DMS114 treated with DMSO at 0.1 percent for 48 hours (cell line): Measurements from ENCODE around the gene NOL3.

Experiments used
- DNase-seq: peaks from one replicate; lab custom pipeline; 2025; ENCODE audit not compliant: unreplicated experiment; lab: John Stamatoyannopoulos, UW

The NOL3 gene

DNA sequence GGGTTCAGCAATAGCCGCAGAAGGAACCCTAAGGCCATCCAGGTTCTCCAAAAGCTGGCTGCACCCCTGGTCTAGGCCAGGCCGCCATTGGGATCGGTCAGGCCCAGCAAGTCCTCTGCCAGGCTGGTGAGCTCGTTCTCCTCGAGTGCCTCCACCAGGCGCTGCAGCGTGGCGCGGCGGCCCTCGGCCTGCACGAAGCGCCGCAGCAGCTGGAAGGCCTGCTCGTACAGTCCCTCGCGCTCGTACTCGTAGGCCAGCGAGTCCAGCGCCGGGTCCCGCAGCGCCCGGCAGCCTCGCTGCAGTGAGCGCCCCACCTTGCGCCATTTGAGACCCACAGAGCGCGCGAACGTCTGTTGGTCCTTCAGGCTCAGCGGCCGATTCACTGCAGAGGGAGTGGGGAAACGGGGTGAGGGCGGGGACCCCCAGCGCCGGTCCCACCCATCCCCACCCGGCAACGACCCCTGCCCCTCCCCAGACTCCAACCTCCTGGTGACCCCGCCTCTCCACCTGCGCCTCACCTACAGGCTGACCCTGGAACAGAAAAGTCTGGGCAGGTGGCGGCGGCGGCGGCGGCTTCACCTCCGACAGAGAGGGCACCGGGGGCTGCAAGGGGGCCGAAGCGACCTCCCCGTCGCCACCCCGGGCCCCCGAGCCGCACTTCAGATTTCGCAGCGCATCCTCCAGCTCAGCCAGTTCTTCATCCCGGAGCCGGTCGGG is 15.6 kb upstream of the NOL3 start:
- no peak for DNase-seq

DNA sequence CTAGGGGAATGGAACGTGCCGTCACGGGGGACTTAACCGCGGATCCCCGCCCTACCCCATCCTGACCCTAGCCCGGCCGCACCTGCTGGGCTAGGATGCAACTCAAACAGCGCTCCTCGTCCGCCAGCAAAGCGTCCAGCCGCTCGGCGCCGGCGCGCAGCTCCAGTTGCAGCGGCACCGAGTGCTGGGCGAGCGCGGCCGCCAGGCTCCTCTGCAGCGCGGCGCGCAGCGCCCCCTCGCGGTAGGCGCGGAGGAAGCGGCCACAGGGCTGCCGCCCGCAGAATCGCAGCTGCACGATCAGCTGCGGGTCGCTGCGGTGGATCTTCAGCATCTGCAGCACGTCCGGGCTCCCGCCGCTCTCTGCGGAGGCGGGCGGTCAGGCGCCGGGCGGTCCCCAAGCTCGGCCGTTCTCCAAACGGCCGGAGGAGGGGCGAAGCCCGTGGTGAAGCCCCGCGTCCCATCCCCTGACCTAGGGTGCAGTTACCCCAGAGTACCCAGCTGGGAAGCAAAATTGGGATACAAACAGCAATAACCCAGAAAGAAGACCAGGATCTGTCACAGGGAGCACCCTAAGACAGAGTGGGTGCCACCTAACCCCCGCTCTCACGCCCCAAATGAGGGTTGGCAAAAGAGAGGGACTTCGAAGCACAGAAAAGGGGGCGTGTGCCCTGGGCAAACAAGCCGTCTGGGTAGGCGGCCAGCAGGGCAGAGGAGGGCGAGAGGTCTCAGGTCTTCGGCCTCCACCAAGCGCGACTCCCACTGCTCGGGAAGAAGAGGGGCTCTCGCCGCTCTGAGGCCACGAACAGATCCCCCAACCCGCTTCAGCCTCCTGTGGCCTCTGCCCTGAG is 14.8 kb upstream of the NOL3 start:
- no peak for DNase-seq

DNA sequence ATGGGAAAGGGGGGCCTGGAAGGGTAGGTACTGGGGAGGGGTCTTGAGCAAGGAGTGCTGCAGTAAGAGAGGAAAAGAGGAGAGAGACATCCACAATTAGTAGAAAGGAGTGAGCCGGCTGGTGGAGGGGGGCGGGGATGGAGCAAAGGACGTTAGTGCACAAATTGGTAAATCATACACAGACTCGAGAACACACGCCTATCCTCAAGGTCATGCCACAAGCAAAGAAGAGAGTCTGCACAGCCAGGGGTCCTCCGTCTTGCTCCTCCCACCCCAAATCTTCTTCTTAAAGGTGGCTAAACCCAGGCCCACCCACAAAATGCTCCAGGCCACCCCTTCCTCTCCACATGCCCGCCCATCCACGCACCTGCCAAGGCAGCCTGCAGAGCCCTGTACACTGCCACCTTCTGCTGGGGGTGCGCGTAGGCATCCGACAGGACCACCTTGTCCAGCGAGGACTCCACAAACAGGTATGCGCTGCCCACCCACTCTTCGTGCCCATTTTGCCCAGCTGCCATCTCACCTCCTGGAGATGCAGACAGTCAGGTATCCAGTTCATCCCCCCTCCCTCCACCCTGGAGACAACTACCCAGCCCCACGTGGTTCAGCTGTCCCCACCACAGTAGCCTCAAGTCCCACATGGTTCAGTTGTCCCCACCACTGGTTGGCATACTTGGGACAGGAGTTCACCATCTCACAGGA is 14.0 kb upstream of the NOL3 start:
- DNase-seq = no peak

DNA sequence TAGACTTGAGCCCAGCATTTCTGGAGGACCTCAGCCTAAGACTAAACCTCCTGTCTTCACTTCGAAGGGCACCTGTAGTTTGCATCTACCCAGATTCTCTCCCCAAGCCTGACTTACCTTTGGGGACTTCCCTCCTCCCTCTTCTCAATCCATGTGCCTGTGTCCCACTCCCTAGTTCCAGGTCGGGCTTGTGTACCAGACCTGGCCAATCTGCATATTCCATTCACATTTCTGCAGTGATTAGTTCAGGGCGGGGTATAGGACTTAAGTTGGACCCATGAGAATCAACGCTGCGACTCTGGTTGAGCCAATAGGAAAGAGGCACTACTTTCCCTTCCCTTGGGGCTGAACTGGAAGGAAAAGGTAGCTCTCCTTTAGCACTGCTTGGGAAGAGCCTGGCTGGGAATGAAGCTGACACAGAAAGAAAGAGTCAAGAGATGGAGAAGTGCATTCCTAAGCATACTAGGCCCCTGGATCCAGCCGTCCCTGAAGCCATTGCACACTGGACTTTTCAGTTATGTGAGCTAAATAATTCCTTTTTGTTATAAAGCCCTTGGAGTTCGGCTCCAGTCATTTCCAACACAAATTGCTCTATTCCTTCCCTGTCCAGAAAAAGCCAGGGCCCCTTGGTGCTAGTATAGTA is 13.1 kb upstream of the NOL3 start:
- no peak for DNase-seq

DNA sequence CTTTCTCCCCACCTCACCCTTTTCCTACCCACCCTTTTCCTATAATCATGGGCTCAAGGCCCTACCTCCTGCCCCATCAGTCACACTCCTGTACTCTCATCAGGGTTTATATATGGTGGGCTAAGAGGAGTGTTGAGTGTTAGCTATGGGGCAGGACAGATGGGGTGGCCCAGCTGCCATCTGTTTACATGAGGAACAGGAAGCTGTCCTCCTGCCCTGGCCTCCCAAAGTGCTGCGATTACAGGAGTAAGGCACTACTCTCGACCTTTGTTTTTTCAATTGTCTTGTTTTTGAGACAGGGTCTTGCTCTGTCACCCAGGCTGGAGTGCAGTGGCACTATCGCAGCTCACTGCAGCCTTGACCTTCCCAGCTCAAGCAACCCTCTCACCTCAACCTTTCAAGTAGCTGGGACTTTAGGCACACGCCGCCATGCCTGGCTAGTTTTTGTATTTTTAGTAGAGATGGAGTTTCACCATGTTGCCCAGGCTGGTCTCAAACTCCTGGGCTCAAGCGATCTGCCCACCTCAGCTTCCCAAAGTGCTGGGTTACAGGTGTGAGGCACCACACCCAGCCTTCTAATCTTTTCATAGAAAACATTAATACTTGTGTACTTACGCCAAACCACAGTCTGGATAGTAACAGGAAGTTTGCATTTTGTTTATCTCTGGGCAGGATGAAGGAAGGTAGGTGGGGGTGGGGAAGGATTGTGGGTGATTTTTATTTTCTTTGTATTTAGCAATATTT is 12.3 kb upstream of the NOL3 start:
- DNase-seq = no peak

DNA sequence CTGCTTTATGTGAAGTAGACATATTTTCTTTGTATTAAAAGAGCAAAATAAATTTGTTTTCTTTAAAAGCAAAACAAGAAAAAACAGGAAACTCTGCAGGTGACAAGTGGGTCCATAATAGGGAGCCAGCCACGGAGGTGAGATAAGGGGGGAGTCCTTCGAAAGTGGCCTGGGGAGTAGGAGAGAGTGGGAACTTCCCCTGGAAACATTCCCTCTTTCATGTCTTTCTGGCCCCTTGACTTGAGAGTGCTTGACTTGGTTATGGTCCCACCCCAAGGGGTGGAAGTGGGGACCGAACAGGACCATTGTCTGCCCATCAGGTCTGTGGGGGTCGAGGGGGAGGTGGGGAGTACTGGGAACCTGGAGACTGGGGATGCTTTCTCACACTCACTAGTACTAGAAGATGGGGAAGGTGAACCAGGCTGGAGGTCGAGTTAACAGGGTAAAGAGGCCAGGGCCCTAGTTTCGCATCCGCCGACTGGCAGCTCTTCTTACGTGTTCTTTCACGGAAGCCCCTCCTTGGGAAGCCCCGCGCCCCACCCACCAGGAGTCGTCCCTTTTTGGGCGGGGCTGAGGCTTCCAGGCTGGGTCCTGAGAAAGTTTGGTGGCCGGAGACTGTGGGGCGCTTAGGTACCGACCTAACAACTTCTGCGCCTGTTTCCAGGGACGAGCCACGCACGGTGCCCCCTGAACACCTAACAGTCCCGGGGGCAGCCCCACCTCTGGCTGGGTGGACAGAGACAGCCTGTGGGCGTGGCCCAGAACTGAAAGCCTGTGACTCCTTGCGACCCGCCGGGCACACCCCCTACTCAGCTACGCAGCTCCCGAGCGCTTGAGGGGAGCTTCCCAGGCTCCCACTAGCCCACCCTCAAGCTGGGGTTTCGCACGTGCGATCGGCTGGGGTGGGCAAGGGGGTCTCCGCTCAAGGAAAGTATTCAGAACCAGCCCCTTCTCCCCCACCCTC is 11.4 kb upstream of the NOL3 start:
- peak; percentile 27 for DNase-seq

DNA sequence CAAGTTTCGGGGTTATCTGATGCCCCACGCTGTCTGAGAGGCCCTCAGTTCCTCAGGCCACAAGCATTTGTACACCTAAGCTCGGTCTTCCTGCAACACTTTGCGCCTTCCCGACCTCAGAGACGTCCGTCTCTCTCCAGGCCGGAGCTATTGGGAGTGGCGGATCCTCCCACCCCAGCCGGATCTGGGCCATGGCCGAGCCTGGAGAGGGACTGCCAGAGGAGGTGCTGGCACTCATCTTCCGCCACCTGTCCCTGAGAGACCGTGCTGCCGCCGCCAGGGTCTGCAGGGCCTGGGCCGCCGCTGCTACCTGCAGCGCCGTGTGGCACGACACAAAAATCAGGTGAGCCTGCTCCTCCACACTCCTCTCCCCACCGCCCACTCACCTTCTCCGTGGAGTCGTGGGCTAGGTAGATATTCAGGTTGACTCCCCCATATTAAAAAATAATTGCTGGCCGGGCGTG is 8.7 kb upstream of the NOL3 start:
- DNase-seq = no peak

DNA sequence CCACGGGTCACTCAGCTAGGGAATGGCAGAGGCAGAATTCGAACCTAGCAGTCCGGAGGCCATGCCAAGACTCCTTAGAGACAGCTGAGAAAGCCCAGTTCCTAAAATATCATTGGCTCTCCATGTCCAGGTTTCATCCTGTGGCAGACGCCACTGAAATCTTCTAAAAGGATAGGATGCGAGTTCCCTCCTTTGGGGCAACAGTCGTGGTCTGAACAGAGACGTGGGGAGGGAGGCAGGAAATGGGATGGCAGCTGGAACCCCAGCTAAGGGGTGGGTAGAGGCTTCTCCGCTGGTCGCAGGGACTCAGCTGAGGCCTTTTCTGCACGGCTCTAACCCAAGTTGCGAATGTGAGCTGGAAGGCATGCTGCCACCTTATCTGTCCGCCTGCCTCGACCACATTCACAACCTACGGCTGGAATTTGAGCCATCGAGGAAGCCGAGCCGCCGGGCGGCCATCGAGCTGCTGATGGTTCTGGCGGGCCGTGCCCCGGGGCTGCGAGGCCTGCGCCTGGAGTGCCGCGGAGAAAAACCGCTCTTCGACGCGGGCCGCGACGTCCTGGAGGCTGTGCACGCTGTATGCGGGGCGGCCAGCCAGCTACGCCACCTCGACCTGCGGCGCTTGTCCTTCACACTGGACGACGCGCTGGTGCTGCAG is 7.7 kb upstream of the NOL3 start:
- DNase-seq = peak; percentile 48

DNA sequence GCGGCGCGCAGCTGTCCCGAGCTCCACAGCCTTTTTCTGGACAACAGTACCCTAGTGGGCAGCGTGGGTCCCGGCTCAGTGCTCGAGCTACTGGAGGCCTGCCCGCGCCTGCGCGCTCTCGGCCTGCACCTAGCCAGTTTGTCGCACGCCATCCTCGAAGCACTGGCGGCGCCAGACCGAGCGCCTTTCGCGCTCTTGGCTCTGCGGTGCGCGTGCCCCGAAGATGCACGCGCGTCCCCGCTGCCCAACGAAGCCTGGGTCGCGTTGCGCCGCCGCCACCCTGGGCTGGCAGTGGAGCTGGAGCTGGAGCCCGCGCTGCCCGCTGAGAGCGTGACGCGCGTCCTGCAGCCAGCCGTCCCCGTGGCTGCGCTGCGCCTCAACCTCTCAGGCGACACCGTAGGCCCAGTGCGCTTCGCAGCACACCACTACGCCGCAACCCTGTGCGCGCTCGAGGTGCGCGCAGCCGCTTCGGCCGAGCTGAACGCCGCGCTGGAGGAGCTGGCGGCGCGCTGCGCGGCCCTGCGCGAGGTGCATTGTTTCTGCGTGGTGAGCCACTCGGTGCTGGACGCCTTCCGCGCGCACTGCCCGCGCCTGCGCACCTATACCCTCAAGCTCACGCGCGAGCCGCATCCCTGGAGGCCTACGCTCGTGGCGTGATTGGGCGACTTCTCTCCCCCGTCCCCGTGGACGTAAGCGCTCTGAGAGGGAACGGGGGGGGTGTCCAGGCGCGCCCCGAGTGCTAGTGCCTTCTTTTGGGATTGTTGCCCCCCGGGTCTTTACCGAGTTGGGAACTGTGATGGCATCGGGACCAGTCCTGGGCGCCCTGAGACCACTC is 7.0 kb upstream of the NOL3 start:
- no peak for DNase-seq

DNA sequence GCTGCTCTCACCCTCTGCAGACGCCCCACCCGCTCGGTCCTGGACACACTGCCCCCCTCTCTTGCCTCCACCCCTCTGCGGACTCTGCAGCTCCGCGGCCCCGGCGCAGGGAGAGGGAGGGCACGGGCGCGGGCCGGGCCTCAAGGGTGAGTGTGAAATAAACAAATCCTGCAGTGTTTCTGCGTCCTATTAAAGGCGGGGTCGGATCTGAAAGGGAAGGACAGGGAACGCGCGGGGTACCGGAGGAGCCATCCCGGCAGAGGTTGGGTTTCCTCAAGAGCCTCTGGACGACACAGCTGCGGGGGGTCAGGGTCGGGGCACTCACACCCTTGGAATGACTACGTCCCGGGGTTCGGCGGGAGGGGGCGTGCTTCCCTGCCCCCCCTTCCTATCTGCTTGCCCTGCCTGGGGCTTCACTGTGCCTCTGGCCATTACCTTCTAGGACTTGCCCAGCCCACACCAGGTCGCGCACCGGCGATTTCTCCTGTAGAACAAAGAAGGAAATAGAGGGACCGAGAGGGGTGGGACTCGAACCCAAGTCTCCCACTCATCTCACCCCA is 6.3 kb upstream of the NOL3 start:
- no peak for DNase-seq

DNA sequence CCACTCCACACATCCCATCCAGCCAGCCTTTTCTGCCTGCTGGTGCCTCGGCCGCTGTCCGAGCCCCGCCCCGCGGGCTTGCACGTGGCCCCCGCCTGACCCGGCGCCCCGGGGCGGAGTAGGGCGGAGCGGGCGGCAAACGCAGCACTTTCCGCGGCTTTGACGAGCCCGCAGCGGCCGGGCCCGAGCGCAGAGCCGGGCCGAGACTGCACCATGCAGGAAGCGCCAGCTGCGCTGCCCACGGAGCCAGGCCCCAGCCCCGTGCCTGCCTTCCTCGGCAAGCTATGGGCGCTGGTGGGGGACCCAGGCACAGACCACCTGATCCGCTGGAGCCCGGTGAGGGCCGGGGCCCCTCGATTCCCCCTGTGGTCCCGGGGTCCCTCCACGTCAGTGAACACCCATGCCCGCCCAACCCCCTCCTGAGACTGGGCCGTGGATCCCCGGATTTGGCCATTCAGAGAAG is 5.7 kb upstream of the NOL3 start, which contains the start of gene HSF4:
Gene HSF4 (plus strand): TSS at position 147 of the 463 bp plus-strand sequence. CDS start 67 bp downstream, at position 214.
- DNase-seq = no peak

DNA sequence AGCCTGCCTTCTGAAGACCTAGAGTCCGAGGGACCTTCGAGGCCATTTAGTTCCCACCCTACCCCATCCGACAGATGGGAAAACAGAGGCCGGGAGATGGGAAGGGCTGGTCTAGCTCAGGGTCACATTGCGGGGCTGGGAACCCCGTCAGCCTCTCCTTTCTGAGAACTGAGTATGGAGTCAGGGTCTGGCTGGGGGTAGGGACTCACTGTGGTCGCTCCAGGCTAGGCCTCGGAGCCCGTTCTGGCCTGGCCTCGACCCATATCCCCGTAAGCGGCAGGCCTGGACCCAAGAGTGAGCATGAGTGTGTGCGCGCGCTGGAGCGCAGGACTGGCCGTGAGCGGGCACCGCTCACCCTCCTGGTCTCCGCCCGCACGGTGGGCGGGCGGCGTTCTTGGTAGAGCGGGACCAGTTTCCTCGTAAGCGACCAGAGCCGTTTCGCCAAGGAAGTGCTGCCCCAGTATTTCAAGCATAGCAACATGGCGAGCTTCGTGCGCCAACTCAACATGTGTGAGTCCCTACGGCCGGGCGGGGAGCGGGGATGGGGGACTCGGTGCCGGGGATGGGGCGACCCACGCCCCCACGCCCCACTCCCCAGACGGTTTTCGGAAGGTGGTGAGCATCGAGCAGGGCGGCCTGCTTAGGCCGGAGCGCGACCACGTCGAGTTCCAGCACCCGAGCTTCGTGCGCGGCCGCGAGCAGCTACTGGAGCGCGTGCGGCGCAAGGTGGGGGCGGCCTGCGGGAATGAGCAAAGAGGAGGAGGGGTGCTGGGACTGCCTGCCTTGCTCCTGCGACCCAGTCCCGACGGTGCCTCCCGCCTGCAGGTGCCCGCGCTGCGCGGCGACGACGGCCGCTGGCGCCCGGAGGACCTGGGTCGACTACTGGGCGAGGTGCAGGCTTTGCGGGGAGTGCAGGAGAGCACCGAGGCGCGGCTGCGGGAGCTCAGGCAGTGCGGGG is 4.9 kb upstream of the NOL3 start:
- no peak for DNase-seq

DNA sequence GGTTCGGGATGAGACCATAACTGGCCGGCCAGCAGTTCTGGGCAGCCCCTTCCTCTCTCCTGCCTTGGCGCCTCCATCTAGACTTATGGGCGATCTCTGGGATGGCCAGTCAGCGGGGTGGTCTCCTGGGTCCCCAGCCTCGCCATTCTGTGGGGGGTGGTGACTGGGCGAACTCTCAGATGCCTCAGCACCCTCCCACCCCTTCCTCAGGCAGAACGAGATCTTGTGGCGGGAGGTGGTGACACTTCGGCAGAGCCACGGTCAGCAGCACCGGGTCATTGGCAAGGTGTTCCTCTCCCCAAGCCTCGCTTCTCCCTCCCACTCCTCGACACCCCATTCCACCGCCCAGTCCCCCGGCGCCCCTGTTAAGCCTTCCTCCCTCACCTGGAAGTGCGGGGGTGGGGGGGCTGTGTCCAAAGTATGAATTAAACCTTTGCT is 4.2 kb upstream of the NOL3 start:
- no peak for DNase-seq

DNA sequence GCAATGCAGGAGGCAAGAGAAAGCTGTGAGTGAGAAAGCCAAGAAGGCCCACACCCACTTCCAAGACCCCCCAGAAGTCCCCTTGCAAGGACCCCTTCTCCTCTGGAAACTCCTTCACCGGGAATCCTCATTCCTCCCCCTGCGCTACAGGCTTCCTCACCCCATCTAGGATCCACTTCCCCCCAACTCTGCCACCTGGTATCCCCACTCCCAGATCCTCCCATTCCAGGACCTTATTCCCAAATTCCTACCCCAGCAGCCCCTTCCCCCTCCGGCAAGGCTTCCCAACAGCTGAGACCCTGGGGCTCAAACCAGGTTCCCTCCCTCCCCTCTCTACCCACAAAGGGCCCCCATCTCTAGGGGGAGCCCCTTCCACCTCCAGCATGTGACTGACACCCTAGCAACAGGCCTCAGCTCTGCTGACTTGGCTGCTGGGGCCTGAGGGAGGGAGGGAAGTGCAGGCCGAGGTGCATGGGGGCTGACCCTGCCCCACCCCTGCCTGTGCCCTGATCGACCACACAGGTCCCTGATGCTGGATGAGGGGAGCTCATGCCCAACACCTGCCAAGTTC is 3.7 kb upstream of the NOL3 start:
- no peak for DNase-seq

DNA sequence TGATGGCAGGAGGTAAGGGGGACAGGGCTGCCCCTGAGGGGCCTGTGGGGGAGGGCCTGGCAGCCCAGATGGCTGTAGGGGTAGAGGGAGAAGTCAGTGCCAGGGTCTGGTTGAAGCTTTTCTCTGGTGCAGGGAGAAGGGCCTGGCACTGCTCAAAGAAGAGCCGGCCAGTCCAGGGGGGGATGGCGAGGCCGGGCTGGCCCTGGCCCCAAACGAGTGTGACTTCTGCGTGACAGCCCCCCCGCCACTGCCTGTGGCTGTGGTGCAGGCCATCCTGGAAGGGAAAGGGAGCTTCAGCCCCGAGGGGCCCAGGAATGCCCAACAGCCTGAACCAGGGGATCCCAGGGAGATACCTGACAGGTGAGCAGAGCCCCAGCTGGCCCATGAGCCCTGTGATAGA is 2.8 kb upstream of the NOL3 start:
- DNase-seq = no peak

DNA sequence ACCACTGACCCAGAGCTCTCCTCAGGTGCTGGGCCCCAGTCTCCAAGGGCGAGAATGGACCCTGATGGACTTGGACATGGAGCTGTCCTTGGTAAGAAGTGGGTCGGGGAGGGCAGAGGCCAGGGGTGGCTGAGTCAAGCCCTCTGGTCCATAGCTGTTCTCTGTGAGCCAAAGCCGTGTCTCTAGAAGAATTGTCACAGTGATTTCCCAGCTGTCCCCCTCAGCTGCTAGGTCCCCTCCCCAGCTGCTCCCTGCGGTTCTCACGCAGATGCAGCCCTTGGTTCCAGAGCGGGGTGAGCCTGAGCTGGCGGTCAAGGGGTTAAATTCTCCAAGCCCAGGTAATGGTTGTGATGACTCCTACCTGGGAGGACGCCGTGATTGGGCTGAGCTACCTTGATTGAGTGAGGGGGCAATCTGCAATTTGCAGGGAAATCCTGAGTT is 1.3 kb upstream of the NOL3 start:
- no peak for DNase-seq
